ENCODE data around the gene ARHGEF37. TPM values are rescaled to one million over a fixed set of nuclear protein-coding genes. Genes with fewer than 3 reads are reported as not detected.

The ARHGEF37 gene
- total RNA-seq, 2 experiments from 2014 or later = 1.1 TPM

DNA sequence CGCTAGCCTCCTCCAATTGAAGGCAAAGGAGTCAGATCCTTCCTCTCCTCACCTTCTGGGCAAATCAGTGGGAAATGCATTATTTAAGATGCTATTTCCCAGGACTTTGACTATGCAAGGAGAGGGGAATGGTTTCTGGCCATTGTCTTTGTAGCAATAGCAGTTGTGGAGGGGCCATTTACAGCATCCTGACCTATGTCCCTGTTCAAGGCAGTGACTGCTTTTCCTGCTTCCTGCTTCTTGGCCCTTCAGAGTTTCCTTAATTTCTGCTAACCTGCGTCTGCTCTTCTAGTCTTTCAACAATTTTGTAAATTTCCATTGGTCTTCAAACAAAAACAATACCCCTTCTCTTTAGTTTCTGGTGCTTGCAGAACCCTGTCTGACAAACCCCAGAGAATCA, 76.0 kb downstream of the ARHGEF37 start:
- intact Hi-C loops (cut with micrococcal nuclease) = no loop called here
- no peak overlapping the region for H3K4me3 Mint-ChIP-seq

DNA sequence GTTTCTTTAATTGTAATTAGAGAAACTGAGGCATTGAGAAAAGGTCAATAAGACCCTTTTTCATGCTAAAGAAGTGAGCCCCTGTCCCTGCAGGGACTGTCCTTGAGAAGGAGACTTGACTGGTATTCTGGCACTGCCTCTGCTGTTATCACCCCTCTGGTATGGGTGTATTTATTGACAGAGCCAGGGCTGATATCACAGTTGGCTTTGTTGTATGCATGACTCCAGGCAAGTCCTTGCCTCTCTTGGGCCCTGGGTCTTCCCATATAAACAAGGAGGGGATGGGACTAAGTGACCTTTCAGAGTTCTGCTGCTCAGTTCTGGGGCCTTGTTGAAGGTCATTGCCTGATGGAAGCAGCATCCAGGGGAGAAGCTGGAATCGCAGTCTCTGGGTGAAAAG, 77.0 kb downstream of the ARHGEF37 start:
- Mint-ChIP-seq H3K36me3 (ENCODE audit: low read depth) (no peaks in the 10 kb centered on the region), H3K4me3 (no peak overlapping the region), H3K4me1 (ENCODE audit: low read depth) (no peaks in the 10 kb centered on the region), H3K9me3 (peaks cover 4% of the 10 kb centered on the region), H3K27me3 (peaks cover 2% of the 10 kb centered on the region), H3K27ac (no peak overlapping the region)
- ChIA-PET CTCF (no interaction called here), POLR2A (no interaction called here)
- ATAC-seq = no peak
- DNase-seq = no peak
- intact Hi-C loops (cut with micrococcal nuclease) = no loop called here
- TF ChIP-seq, protein P1, sequence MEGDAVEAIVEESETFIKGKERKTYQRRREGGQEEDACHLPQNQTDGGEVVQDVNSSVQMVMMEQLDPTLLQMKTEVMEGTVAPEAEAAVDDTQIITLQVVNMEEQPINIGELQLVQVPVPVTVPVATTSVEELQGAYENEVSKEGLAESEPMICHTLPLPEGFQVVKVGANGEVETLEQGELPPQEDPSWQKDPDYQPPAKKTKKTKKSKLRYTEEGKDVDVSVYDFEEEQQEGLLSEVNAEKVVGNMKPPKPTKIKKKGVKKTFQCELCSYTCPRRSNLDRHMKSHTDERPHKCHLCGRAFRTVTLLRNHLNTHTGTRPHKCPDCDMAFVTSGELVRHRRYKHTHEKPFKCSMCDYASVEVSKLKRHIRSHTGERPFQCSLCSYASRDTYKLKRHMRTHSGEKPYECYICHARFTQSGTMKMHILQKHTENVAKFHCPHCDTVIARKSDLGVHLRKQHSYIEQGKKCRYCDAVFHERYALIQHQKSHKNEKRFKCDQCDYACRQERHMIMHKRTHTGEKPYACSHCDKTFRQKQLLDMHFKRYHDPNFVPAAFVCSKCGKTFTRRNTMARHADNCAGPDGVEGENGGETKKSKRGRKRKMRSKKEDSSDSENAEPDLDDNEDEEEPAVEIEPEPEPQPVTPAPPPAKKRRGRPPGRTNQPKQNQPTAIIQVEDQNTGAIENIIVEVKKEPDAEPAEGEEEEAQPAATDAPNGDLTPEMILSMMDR (IDR thresholded peaks at IDR 0.05) = no peak

More for the DNA sequence above, 76.0 kb downstream of the ARHGEF37 start:
- ATAC-seq = no peak
- TF ChIP-seq, protein P1 (IDR thresholded peaks at IDR 0.05) = no peak
- Mint-ChIP-seq H3K27ac (no peak overlapping the region), H3K4me1 (ENCODE audit: low read depth) (no peaks in the 10 kb centered on the region), H3K9me3 (peaks cover 4% of the 10 kb centered on the region), H3K27me3 (peaks cover 2% of the 10 kb centered on the region), H3K36me3 (ENCODE audit: low read depth) (no peaks in the 10 kb centered on the region)
- POLR2A ChIA-PET = no interaction called here
- no peak for DNase-seq
- CTCF ChIA-PET = interaction anchor here (0.7 to 1.6 kb wide), 19 partner anchors 8 to 336 kb away, joined by 3 to 13 read pairs (median 3); no protein-coding TSS in a partner anchor

DNA sequence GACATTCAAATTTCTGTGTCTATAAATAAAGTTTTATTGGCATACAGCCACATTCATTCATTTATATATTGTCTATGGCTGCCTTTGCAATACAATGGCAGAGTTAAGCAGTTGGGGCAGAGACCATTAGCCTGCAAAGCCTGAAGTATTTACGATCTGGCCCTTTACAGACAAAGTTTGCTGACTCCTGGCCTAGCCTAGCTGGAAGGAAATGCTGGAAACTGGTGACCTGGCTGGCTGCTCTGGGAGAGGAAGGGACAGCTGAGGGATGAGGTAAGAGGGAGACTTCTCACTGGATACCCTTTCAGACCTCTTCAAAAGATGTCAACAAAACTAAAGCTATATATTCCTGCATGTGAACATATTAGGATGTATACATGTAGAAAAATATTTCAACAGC, 82.8 kb downstream of the ARHGEF37 start:
- Mint-ChIP-seq H3K4me3 (no peak overlapping the region), H3K4me1 (ENCODE audit: low read depth) (no peaks in the 10 kb centered on the region), H3K27me3 (no peaks in the 10 kb centered on the region), H3K27ac (no peak overlapping the region), H3K36me3 (ENCODE audit: low read depth) (peaks cover 3% of the 10 kb centered on the region), H3K9me3 (peaks cover 10% of the 10 kb centered on the region)
- ATAC-seq (no peak), DNase-seq (no peak)
- TF ChIP-seq, protein P1 (IDR thresholded peaks at IDR 0.05) = no peak
- ChIA-PET CTCF (interaction anchor here (0.7 to 1.2 kb wide), 7 partner anchors 68 to 170 kb away, joined by 3 to 4 read pairs (median 3); no protein-coding TSS in a partner anchor), POLR2A (interaction anchor here (0.5 kb wide), 1 partner anchor 59 kb away, joined by 3 read pairs; no protein-coding TSS in a partner anchor)
- intact Hi-C loops (cut with micrococcal nuclease) = no loop called here

DNA sequence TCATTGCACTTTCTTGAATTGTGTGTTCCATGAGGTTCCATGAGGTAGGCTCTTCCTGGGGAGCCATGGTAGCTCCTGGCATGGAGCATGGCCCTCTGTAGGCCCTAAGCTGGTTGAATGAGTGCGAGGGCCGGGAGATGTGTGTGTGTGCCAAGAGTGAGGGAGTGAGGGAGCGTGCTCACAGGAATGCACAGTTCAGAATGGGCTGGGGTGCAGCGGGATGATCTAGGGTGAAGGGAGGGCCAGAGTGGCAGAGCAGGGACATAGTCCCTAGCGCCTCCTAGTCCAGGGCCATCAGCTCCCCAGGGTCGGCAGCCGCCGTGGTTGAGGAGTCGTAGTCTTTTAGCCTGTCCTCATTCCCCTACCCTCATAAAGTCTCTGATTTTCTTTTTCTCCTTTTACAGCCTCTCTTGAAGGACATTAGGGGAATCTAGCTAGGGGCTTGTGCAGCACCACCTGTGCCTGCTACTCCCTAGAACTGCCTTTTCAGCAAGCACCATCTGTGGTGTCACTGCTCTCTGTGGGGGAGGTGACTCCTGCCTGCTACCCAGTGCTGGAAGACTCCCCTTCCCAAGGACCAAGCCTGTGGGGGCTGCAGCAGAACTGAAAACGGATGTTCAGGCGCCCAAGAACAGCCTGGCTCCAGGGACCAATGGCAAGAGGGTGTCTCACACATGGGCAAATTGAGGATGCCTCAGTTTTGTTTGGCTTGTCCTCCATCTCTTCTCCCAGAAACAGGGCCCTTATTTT, 83.5 kb downstream of the ARHGEF37 start:
- intact Hi-C loops (cut with micrococcal nuclease) = loop anchor here (5.0 kb wide), 1 partner anchor 162 kb away; no protein-coding TSS in a partner anchor
- no peak overlapping the region for H3K4me3 Mint-ChIP-seq
- H3K36me3 Mint-ChIP-seq (ENCODE audit: low read depth) = peaks cover 3% of the 10 kb centered on the region
- H3K9me3 Mint-ChIP-seq = peaks cover 10% of the 10 kb centered on the region
- DNase-seq = no peak
- ChIA-PET POLR2A (interaction anchor here (1.4 kb wide), 1 partner anchor 67 kb away, joined by 5 read pairs; no protein-coding TSS in a partner anchor), CTCF (interaction anchor here (0.7 to 3.8 kb wide), 11 partner anchors 8 to 169 kb away, joined by 3 to 52 read pairs (median 3); no protein-coding TSS in a partner anchor)
- H3K27me3 Mint-ChIP-seq = no peaks in the 10 kb centered on the region
- no peak overlapping the region for H3K27ac Mint-ChIP-seq
- TF ChIP-seq, protein P1 (IDR thresholded peaks at IDR 0.05) = no peak
- no peak for ATAC-seq
- H3K4me1 Mint-ChIP-seq (ENCODE audit: low read depth) = no peaks in the 10 kb centered on the region
